Renal cortical epithelial cell (primary cell): ENCODE measurements around the gene SORL1-AS1.

Experiments
- DNase-seq: peaks from one replicate; pipeline ENCODE4 v3.0.0-alpha.2; 2011; ENCODE audit warnings: low read depth

SORL1-AS1 gene

DNA sequence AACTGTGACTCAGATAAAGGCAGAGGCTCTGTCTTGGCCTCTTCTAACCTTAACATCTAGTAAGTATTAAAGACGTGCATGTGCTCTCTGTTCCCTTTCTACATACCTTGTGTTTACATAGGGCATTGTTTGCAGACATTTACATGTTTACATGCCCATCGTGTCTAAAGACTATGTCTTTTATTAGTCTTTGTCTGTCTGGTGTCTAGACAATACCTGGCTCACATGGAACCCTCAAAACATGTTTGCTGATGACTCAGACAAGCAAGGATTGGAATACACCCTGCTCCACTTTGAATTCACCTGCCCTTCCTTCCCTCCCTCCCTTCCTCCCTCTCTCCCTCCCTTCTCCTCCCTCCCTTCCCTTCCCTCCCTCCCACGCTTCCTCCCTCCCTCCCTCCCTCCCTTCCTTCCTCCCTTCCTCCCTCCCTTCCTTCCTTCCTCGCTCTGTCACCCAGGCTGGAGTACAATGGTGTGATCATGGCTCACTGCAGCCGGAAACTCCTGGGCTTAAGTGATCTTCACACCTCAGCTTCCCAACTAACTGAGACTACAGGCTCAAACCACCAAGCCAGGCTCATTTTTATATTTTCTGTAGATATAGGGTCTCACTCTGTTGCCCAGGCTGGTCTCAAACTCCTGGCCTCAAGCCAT, 23.7 kb upstream of the SORL1-AS1 start:
- DNase-seq = peak; percentile 31

DNA sequence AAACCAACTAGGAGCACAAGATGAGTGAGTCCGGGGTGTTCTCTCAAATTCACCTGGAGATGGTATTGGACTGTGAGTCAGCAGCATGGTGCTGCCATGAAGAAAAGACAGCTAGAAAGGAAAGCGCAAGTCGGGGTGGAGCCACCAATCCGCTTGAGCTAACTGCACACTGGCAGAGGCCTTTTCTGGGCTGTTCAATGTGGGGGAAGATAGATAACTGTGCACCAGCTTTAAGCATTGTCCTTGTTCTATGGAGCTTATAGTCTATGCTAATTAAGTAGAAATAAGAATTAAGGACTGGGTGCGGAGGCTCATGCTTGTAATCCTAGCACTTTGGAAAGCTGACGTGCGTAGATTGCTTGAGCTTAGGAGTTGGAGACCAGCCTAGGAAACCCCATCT, 21.9 kb upstream of the SORL1-AS1 start:
- DNase-seq = no peak

DNA sequence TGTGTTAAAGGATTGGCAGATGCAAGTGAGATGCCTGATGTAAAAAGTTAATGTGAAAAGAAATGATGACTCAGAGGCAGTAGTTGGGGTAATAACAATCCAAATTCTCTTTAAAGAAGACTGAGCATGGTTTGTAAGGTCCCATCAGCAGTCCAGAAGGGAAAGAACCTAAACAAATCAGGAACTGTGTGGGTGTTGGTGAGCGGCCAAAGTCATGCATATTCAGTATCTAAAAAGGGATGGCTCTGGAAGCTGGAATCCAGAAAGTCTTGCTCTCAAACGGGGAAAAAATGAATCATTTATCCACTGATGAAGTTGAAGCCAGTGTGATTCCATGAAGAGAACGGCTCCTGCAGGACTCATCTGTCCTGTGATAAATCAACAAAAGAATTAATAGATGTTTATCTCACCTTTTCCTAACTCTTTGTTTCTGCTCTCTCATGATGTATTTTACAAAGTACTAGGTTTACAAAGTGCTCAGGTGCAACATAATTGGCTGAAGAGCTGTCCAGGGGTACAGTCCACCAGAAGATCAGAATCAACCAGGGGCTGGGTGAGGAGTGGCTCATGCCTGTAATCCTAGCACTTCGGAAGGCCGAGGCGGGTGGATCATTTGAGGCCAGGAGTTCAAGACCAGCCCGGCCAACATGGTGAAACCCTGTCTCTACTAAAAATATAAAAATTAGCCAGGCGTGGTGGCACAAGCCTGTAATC, 20.5 kb upstream of the SORL1-AS1 start:
- DNase-seq = peak; percentile 78

DNA sequence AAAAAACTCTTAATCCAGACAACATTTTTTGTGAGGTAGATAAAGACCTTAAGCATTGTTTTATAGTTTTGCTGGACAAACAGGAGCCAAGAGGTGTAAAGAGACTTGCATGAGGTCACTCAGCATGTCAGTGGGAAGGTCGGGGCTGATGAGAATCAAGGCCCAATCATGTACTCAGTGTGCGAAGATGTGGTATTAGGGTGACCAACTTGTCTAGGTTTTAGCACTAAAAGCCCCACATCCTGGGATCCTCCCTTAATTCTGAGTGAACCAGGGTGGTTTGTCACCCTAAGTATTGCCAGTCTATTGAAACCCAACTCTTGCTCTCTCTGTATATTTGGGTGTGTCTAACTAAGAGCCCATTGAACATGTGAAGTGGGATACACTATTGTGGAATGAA, 19.5 kb upstream of the SORL1-AS1 start:
- DNase-seq = no peak

DNA sequence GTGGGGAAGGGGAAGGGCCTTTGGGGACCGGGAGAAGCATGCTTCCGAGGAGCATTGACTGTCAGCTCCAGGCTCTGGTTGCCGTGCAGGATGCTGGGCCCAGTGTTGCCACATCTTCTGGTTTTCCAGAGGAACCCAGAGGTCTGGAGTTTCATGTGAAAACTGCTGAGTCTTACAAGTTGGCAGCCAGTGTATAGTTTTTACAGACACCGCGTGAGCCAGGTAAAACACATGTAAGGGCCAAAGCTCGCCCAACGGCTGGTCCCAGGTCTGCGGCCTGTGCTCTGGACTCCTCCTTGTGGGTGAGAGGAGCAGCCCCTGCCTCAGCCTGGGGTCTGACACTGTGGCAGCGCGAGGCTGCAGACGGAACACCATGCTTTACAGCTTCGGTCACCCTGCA, 18.4 kb upstream of the SORL1-AS1 start:
- no peak for DNase-seq

DNA sequence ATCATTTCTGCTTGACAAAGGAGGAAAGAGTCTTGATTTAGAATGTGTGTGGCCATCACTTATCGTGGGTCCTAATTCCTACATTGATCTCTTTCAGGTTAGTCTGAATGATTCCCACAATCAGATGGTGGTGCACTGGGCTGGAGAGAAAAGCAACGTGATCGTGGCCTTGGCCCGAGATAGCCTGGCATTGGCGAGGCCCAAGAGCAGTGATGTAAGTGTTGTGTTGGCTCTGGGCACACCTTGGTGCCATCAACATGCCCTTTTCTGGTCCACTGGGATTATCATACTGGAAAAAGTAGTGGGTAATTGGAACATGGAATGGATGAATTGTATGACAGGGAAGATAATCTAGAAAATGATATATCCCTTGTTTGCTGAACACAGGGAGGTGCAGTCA, 17.1 kb upstream of the SORL1-AS1 start:
- no peak for DNase-seq

DNA sequence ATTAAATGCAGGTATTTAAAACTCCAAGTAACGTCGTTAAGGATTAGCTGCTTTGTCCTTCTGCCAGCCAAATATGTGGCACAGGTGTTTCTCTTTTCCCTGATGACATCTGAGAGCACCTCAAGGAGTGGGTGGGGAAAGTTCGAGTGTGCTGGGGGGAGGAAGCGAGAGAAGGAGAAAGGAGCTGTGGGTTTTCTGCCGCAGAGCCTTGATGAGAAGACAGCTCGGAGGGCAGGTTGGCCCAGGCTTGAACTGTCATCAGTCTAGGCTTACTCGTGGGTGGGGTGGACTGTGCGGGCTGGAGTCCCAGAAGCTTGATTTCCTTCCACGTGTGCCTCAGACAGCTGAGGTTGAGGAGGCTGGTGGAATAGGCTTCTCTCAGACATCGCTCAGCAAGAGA, 15.2 kb upstream of the SORL1-AS1 start:
- no peak for DNase-seq

DNA sequence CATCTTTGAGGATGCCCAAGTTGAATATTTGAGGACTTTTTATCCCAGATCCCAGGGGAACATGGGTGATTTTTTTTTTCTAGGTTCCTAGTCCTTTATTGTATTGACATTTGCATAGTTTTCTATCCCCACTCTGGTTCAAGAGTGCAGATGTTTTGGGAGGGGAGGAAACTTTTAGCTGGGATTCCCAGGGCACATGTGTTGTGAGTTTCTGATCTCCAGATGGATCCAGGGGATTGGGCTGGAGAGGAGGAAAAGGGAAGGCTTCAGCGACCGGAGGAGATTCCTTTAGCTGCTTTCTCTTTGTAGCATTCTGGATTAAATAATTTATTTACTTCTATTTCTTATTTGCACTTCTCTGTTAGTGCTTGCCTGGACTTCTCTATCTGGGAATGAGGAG, 14.7 kb upstream of the SORL1-AS1 start:
- DNase-seq = no peak

DNA sequence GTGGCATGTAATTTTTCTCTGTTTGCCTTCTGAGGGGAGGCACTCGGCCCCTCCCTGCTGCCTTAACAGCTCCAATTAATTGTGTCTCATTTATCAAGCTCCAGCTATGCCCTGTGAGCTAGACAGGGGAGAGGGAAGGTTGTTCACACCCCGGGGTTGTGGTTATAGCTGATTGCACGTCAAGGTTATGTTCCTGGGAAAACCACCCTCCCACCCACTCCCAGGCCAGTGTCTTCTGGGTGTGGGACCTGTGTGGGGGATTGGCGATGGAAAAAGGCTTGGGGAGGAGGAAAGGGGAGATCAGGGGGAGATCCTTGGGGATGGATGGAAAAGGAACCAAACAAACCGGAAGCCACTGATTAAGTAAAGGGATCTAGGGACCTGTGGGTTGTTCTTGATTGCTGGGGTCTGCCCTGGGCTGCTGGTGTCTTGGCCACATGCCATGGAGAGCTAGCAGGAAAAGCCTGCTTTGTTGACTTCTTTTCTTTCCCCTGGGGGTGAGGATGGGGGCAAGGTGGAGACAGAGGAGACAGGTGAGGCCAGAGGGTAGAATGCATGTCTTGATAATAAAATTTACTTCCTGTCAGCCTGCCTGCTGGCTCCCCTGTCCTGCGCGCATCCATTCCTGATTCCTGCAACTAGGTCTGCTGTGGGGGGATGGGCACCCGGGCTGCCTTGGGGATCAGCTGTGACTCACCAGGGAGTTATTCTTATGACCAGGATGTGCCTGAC, 13.5 kb upstream of the SORL1-AS1 start:
- peak; percentile 97 for DNase-seq

DNA sequence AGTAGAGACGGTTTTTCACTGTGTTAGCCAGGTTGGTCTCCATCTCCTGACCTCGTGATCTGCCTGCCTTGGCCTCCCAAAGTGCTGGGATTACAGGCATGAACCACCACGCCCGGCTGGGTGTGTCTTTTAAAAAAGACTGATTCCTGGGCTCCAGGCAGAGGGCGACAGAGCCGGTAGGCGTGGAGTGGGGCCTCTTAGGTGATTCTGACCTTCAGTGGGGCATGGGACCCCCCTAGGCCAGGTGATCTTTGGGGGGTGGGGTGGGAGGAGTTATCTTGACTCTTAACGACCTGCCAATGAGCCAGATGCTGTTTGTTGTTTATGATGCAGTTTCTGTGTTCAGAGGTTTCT, 12.9 kb upstream of the SORL1-AS1 start:
- no peak for DNase-seq

DNA sequence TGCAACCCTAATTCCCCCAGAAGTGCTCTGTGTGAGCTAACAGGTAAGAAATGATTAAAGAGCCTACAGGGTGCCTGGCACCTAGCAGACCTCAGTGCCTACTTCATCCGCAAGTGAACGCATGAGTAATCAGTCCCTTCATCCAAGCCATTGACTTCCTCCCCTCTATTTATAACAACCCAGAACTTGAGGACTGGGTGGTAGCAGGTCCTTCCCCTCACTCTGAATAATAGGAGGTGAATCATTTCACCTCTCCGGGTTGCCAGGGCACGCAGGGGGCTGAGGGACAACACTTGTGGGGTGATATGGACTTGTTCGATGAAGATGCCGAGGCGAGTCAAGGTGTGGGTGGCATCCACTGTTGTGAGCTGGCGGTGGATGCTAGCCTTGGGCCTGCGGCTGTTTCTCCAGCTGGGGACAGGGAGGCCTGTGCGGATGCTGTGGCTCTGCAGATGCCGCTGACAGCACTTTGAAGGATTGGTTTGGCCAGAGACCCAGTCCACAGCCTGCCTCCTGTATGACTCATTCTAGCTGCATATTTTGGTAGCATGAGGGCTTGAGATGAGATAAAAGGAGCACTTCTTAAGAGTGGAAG, 11.7 kb upstream of the SORL1-AS1 start:
- peak; percentile 86 for DNase-seq

DNA sequence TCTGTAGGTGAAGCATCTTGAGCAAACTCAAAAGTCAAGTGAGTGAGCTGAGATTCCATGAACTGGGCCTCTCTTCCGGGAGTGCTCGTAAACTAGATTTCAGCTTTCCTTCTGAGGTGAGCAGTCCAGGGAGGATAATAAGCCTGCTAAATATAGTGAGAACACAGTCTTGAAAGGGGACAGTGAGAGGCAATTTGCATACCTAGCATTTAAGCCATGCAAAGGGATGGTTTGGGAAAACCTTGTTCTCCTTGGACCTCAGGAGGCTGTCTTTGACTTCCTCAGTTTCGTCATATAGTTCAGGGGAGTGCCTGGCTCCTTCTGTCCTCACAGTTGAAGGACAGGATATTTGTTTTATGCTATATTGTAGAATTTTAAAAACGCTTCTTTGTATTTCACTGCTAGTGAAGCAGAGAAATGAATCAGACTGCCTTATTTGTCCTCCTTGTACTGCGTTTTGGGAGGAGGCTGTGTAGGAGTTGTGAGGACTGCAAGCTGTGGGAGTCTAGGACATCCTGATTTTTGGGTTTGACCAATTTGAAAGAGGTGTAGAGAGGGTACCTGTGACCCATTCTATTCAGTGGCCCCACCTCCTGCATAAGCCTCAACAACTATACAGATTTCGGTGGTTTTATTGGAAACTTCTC, 11.0 kb upstream of the SORL1-AS1 start:
- no peak for DNase-seq

DNA sequence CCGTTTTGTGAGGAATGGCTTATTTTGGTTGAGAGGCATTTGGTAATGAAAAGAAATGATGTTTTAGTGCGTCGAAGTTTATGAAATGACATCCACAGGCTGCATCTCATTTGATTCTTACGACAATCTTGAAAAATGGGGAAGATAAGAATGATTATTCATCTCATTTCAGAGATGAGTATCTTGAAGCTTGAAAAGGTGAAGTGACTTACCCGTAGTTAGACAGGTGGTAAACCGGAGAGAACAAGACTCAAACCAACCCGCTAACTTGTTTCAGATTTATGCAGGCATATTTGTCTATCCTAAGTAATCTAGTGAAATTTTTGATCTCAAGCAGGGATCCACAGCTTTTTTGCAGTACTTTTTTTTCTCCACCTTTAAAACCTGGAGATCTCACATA, 9.1 kb upstream of the SORL1-AS1 start:
- DNase-seq = no peak

DNA sequence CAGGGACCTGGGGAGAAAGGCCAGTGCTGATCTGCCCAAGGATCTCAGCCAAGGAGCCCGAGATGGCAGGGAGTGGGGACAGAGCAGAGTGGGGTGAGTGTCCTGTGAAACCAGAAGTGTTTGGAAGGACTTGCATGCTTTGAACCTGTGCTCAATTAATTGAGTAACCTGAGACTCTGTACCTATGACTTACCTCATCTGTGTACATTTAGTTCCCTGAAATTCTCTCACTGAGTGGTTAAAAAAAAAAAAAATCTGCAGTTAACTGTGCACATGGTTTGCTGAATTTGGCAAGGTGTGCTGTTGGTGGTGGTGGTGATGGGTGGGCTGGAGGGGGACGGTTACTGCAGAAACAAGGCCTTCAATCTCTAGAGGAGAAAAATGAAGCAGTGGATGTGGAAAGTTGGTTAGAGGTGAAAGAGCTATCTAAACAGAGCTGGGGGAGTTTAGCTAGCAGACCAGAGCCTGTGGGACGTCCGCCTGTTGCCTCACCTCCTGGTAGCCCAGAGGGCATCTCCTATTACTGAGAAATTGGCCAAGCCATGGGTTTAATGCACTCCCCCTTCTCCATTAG, 8.3 kb upstream of the SORL1-AS1 start:
- no peak for DNase-seq

DNA sequence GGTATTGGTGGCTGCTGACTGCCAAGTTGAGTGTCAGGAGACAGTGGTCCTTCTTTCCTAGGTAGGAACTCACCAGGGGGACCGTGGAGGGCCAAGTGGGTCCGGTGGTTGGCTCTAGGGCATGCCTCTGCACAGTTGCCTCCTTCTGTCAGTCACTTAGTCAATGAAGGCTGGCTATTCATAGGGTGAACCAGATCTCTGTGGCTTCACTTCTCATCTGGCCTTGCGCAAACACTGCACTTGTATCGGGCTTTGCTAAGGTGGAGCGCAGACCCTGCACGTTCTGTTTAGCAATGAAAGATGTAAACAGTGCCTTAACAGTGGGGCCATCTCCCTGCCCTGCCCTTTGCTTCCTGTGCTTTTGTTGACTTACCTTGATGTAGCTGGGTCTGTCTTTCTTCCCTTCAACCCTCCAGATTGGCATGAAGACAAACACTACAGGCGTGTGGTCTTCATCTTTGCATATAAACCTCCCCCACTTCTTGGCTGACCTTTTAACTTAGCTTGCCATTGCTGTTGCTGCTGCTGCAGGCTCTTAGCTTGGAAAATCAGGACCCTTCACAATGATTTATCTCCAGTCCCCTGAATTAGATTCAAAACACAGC, 6.7 kb upstream of the SORL1-AS1 start:
- DNase-seq = no peak

DNA sequence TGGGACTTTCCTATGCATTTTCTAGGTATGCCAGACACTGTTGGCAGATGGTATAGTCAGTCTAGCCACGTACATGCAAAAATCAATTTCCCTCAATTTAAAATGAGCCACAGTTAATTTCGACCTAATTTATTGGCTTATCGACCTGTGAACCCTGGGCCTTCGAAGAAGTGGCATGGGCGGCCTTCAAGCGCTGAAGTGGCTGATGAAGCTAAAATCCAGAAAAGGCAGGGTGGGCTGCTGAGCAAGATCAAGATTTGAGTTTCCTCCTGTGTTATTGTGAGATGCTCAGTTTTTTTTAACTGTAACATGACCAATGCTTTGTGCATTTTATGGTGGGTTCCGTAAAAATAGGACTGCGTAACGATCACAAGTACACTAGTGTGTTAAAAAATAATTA, 5.8 kb upstream of the SORL1-AS1 start:
- DNase-seq = no peak

DNA sequence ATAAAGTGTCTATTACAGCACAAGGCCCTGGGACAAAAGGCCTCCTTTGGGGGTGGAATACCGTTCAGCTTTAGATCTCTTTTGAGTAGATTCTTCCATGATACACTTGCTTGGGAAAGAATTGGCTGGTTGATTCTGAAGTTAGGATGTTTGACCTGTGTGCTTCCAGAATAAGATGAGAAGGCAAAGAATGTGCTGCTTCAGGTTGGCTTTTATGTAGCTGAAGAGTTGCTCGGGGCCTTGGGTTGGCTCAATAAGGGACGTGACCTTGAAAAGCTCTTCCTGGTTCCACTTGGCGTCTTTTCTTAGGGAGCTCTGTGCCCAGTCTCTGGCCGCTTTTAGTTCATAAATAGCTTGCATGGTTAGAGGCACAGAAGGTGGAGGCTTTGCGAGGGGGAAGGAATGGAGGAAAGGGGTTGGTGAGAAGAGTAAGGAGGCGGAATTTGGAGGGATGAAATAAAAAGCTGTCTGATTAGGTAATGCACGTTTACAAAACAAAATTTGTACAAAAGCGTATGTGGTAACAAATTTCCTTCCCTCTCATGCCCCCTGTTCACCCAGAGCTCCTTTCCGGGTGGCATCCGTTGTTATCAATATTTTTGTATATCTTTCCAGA, 4.2 kb upstream of the SORL1-AS1 start:
- no peak for DNase-seq

DNA sequence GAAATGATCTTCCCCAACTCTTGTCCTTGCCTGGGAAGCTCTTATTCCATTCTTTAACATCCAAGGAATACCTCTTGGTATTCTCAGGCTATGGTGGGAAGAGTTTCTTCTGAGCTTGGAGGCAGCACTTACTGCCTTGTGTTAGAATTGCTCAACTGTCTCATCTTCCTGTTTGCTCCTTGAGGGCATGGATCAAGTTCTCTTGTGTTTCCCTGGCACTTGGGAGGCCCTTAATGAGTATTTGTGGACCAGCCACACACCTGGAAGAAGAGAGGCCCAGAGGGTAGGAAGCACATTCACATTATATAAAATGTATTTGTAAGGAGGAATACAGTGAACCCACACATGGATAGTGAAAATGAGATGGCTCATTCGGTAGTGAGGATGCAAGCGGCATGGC, 3.4 kb upstream of the SORL1-AS1 start:
- no peak for DNase-seq

DNA sequence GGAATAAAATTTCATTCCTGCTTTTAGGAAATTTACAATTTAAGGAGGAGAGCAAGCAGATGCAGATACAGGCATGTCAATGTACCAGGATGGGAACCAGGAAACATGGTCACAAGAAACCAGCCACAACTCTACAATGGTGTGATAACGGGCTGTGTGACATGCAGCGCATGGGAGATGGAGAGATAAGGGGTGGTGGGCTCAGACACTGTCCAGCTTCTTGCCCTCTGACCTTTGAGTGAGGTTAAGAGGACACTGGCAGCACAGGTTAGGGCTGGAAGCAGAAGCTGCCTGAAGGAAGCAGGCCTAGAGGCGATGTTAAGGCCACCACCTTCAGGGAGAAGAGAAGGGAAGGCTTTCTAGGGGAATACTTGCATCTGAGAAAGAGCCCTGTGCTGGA, 2.3 kb upstream of the SORL1-AS1 start:
- DNase-seq = no peak

DNA sequence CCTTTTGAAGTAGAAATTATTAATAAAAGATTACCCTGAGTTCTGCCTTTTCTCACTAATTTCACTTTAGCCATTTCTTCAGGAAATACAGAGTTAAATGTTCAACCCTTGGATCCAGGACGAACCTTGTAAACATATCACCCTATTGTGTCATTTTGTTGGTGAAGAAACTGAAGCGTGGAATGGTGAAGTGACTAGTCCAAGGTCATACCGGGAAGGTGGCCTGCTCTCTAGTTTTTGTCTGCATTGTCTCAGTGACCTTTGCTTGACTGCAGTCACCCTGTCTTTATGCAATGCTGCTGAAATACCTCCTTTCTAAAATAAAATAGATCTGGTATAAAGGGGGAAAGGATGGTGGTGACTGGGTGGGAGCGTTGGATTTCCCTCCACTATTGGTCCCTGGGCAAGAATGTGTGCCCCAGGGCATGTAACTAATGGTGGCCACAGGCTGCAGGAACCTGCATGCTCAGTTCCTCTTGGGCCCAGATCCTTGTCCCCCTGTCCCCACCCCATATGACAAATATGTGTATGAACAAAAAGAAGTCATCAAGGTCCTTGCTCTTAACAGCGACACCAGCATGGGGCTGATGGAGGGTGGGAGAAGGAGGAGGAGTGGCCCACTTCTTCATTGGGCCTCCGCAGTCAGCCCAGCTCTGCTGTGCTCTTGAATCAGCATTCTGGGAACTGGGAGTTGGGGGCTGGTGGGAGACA, 977 bp upstream of the SORL1-AS1 start:
- DNase-seq = no peak
